HUES48 (cell line): ENCODE results near the gene NDST1.

ENCODE experiments used
- H3K27ac ChIP-seq: one replicate; pipeline ENCODE4 v1.7.0; 2013; ENCODE audit warnings: low read depth, low read length, inconsistent platforms
- H3K27me3 ChIP-seq: 2 replicates; pipeline ENCODE4 v1.6.1; 2013; ENCODE audit warnings: mild to moderate bottlenecking, low read length; ENCODE audit not compliant: control insufficient read depth, insufficient read depth
- H3K36me3 ChIP-seq: 2 replicates; pipeline ENCODE4 v1.6.1; 2013; ENCODE audit warnings: low read length; ENCODE audit not compliant: control insufficient read depth, insufficient read depth
- H3K4me1 ChIP-seq: 2 replicates; pipeline ENCODE4 v1.6.1; 2013; ENCODE audit warnings: mild to moderate bottlenecking, low read length; ENCODE audit not compliant: control insufficient read depth, insufficient read depth
- H3K4me3 ChIP-seq: 2 replicates; pipeline ENCODE4 v1.5.1; 2013; ENCODE audit warnings: mild to moderate bottlenecking, low read depth, low read length
- H3K9ac ChIP-seq: 2 replicates; pipeline ENCODE4 v1.6.1; 2013; ENCODE audit warnings: mild to moderate bottlenecking, low read depth, low read length, moderate library complexity
- H3K9me3 ChIP-seq: 2 replicates; pipeline ENCODE4 v1.6.1; 2013; ENCODE audit warnings: low read length; ENCODE audit not compliant: control insufficient read depth, insufficient read depth

NDST1 gene

DNA sequence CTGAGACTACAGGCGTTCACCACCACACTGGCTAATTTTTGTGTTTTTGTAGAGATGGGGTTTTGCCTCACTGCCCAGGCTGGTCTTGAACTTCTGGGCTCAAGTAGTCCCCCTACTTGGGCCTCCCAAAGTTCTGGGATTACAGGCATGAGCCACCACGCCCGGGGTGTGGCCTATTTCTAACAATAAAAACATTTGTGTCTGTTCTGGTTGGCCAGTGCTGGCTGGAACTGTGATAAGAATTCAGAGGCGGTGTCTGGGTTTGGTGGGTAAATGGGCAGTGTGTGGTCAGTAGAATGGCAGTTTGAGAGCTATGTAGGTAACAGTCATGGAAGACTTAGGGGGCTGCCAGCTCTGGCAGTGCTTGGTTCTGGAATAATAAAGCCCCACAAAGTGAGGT lies 85.7 kb downstream of the NDST1 start:
- Histone ChIP-seq H3K36me3 (no peaks in the 10 kb centered on the region), H3K9me3 (no peaks in the 10 kb centered on the region), H3K4me1 (peaks cover 14% of the 10 kb centered on the region), H3K27ac (no peak overlapping the region), H3K4me3 (no peak overlapping the region), H3K27me3 (no peaks in the 10 kb centered on the region), H3K9ac (no peak overlapping the region)

DNA sequence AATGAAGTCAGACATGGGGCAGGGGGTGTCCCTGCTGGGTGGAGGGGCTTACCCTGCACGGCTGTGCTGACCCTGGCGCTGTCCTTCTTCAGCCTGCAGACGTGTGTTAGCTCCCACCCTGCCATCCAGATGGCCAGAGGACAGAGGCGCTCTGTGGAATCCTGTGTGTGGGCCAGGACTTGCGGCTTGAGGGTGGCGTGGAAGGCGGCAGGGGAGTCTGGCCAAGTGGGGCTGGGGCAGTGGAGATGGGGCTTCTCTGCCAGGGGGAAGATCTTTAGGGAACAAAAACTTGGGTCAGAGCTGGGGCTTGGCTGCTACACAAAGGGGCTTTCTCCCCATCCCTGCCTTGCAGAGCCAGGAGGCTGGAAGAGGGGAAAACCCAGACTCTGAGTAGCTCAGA lies 86.1 kb downstream of the NDST1 start:
- Histone ChIP-seq H3K4me3 (no peak overlapping the region), H3K36me3 (no peaks in the 10 kb centered on the region), H3K27ac (no peak overlapping the region), H3K9me3 (no peaks in the 10 kb centered on the region), H3K27me3 (no peaks in the 10 kb centered on the region), H3K4me1 (peaks cover 14% of the 10 kb centered on the region), H3K9ac (no peak overlapping the region)

DNA sequence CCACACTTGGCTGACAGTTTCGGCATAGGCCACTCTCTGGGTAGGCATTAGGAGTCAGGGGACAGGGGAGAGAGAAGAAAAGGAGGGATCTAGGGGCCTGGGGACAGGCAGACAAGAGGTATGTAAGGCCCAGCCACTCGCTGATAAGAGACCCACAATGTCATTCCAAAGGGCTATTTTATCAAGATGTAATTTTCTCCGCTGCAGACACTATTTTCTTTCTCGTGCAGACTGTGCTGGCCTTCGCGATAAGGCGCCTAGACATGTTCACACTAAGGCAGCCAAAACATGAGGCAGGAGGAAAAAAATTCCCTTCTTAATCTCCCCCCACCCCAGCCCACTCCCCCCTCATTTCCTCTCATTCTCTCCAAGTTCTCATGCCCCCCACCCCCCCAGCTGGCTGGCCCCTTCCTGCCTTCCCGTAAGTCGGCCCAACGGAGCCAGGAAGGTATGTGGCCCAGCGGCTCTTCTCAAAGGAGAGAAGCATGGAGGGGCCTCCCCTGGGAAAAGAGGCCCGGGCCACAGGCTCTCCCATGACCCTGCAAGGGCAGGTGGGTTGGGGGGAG lies 87.6 kb downstream of the NDST1 start:
- H3K27me3 ChIP-seq = no peaks in the 10 kb centered on the region
- H3K9ac ChIP-seq = no peak overlapping the region
- no peak overlapping the region for H3K27ac ChIP-seq
- peaks cover 14% of the 10 kb centered on the region for H3K4me1 ChIP-seq
- no peaks in the 10 kb centered on the region for H3K9me3 ChIP-seq
- H3K4me3 ChIP-seq = no peak overlapping the region
- no peaks in the 10 kb centered on the region for H3K36me3 ChIP-seq

GRCh38 chr5:150596313-150596712 lies 88.4 kb downstream of the NDST1 start:
- Histone ChIP-seq H3K9ac (no peak overlapping the region), H3K4me3 (no peak overlapping the region), H3K9me3 (no peaks in the 10 kb centered on the region), H3K27me3 (no peaks in the 10 kb centered on the region), H3K36me3 (no peaks in the 10 kb centered on the region), H3K27ac (no peak overlapping the region), H3K4me1 (peaks cover 7% of the 10 kb centered on the region)

- Histone ChIP-seq H3K4me1 (peaks cover 5% of the 10 kb centered on the region; the same call in 1 of the 2 replicates), H3K36me3 (no peaks in the 10 kb centered on the region), H3K4me3 (no peak overlapping the region), H3K27me3 (no peaks in the 10 kb centered on the region), H3K9me3 (no peaks in the 10 kb centered on the region), H3K9ac (no peak overlapping the region), H3K27ac (no peak overlapping the region)
Measured at GRCh38 chr5:150596826-150597225, 88.9 kb downstream of the NDST1 start.

GRCh38 chr5:150598006-150598405 lies 90.1 kb downstream of the NDST1 start:
- Histone ChIP-seq H3K27me3 (no peaks in the 10 kb centered on the region), H3K9ac (no peak overlapping the region), H3K4me1 (peaks cover 5% of the 10 kb centered on the region; the same call in 1 of the 2 replicates), H3K27ac (no peak overlapping the region), H3K36me3 (no peaks in the 10 kb centered on the region), H3K4me3 (no peak overlapping the region), H3K9me3 (no peaks in the 10 kb centered on the region)

- peaks cover 5% of the 10 kb centered on the region; the same call in 1 of the 2 replicates for H3K4me1 ChIP-seq
- H3K36me3 ChIP-seq = no peaks in the 10 kb centered on the region
- H3K4me3 ChIP-seq = no peak overlapping the region
- no peak overlapping the region for H3K9ac ChIP-seq
- no peaks in the 10 kb centered on the region for H3K27me3 ChIP-seq
- H3K9me3 ChIP-seq = no peaks in the 10 kb centered on the region
- no peak overlapping the region for H3K27ac ChIP-seq
Measured at GRCh38 chr5:150598821-150599273, 90.9 kb downstream of the NDST1 start.

DNA sequence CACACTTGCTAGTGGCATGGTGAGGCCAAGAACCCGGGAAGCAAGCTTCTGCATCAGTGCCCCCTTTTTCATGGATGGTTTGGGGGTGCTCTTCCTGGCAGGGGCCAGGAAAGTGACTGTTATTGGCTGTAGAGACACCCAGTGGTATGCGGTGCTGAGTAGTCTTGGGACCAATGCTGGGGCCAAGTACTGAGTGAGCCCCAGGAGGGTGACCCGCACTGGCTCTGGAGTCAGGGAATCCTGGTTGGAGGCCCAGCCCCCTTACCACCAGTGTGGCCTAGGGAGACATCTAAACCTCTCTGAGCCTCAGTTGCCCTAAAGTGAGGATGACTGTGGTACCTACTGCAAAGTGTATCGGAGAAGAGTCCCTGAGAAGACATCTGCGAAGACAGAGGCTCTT lies 91.3 kb downstream of the NDST1 start:
- H3K27me3 ChIP-seq = no peaks in the 10 kb centered on the region
- H3K27ac ChIP-seq = no peak overlapping the region

DNA sequence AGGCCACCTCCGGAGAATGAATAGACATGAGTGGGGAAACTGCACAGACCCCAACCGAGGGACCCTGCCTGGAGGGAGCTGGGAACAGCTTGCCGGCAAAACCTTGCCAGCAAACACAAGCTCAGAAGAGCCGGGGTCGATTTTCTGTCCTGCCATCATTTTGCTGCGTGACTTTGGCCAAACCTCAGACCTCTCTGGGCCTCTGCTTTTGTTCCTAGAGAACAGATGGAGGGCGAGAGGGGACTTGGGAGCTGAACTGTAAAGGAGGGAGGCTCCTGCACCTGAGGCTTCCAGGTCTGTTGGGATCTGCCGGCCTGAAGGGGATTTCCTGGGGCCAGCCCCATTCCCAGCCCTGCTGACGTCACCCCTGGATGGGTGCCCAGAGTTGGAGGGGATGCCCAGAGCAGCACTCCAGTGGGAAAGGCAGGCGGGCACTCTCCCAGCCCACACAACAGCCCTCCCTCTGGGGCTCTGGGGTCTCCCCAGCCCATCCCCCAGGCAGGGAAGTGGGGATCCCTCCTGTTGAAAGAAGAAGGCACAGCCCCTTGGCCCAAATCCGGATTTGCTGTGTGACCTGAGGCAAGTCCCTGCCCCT lies 92.1 kb downstream of the NDST1 start:
- H3K36me3 ChIP-seq = no peaks in the 10 kb centered on the region
- H3K9ac ChIP-seq = no peak overlapping the region
- H3K4me1 ChIP-seq = peaks cover 5% of the 10 kb centered on the region; the same call in 1 of the 2 replicates
- H3K27me3 ChIP-seq = no peaks in the 10 kb centered on the region
- H3K27ac ChIP-seq = no peak overlapping the region
- no peak overlapping the region for H3K4me3 ChIP-seq
- no peaks in the 10 kb centered on the region for H3K9me3 ChIP-seq

More for the DNA sequence above, 91.3 kb downstream of the NDST1 start:
- Histone ChIP-seq H3K9me3 (no peaks in the 10 kb centered on the region), H3K4me3 (no peak overlapping the region), H3K9ac (no peak overlapping the region), H3K36me3 (no peaks in the 10 kb centered on the region), H3K4me1 (peaks cover 5% of the 10 kb centered on the region; the same call in 1 of the 2 replicates)

DNA sequence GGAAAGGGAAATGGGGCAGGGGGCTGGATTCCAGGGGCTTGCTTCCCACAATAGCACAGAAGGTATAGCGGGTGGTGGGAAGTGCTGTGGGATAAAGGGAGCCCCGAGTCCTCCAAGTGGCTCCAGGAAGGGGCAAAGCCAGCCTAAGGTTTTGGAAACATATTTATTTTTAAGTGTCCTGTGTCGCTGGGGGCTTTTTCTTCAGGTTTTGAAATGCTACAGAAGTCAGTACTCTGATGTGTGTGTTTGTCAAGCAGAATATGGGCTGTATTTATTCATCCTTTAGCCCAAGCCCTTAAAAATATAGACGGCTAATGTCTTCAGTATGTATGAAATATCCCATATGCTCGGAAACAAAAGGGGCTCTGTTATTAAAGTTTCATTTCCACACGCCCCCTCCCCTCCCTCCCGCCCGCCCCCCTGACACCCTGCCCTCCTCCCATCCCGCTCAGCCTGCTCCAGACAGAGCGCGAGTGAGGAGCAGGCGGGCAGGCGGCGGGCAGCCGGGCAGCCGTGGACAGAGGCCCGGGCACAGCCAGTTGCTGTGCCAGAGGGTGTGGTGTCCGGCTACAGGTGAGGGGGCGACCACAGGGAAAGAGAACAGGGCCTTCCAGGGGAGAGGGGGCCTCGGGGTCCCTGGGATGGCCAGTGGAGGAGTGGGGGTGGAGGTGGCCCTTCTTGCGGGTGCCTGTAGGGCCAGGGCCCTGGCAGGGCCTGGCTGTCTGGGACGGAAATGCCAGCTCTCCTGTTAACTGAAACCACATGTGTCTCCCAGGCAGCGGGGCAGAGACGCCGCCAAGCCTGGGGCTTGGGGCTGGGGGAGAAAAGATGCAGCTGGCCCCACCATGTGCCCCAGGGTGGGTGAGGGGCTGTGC lies 92.9 kb downstream of the NDST1 start:
- no peak overlapping the region for H3K9ac ChIP-seq
- H3K27me3 ChIP-seq = no peaks in the 10 kb centered on the region
- no peaks in the 10 kb centered on the region for H3K36me3 ChIP-seq
- no peaks in the 10 kb centered on the region for H3K4me1 ChIP-seq
- H3K4me3 ChIP-seq = no peak overlapping the region
- H3K9me3 ChIP-seq = no peaks in the 10 kb centered on the region
- H3K27ac ChIP-seq = no peak overlapping the region
